ENCODE data around the gene ANKRD39. TPM values are rescaled to one million over a fixed set of nuclear protein-coding genes. Genes with fewer than 3 reads are reported as not detected.

ANKRD39 gene, protein sequence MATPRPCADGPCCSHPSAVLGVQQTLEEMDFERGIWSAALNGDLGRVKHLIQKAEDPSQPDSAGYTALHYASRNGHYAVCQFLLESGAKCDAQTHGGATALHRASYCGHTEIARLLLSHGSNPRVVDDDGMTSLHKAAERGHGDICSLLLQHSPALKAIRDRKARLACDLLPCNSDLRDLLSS
- total RNA-seq (2013; cell fraction: nucleolus; rRNA removed) = 24.3 and 25.0 TPM in 2 replicates
- total RNA-seq (2014; rRNA removed) (30.0 and 32.1 TPM in 2 replicates), total RNA-seq (2014; rRNA removed; fragmentation: Illumina TruSeq; extraction: Trizol) (11.2 and 11.5 TPM in 2 replicates), total RNA-seq (2021) (23.0 and 24.9 TPM in 2 replicates), polyA plus RNA-seq (2011; rRNA removed) (9.1 and 18.6 TPM in 2 replicates), polyA plus RNA-seq (2014; fragmentation: Illumina TruSeq; extraction: Trizol) (1.8 and 7.4 TPM in 2 replicates), polyA plus RNA-seq (2014; fragmentation: Nextera tagmentation; extraction: Ambion mirVana) (10 to 100 TPM; 18.0 to 22.5 TPM), polyA plus RNA-seq (2014; rRNA removed) (31.8 and 37.9 TPM in 2 replicates), polyA plus RNA-seq (2016; fragmentation: Nextera tagmentation; extraction: Ambion mirVana) (10 to 100 TPM; 30.3 to 36.2 TPM), polyA minus RNA-seq (2011; rRNA and poly(A)+ RNA removed) (7.2 and 13.4 TPM in 2 replicates), Bru-seq, nascent RNA (percentile 74 among the genes with signal in this experiment), BruChase-seq, experiment 1, labeled RNA remaining after a 6-hour chase (percentile 66 among the genes with signal in this experiment), BruChase-seq, experiment 2, labeled RNA remaining after a 2-hour chase (percentile 63 among the genes with signal in this experiment)
- 8.5 TPM for polyA plus RNA-seq (2011; ENCODE audit: low read depth)
- 18.4 and 28.0 TPM in 2 replicates for polyA plus RNA-seq (2011; cell fraction: cytosol; rRNA removed)
- 25.2 and 29.1 TPM in 2 replicates for polyA plus RNA-seq (2011; cell fraction: nucleus; rRNA removed)
- 16.2 and 19.1 TPM in 2 replicates for polyA plus RNA-seq (2012)
- polyA minus RNA-seq (2011; cell fraction: cytosol; rRNA and poly(A)+ RNA removed) = 4.2 and 4.8 TPM in 2 replicates
- polyA minus RNA-seq (2011; cell fraction: nucleus; rRNA and poly(A)+ RNA removed) = 4.8 and 9.9 TPM in 2 replicates
- long read RNA-seq, experiment 1, transcript ANKRD39-201 (4 exons, 976 nt) = major isoform, 23 of 26 reads
- long read RNA-seq, experiment 1, partial matches to known transcripts = 2 of 26 reads
- long read RNA-seq, experiment 1, other reads (novel, unspliced or antisense) = 1 of 26 reads
- long read RNA-seq, experiment 2, transcript ANKRD39-201 (4 exons, 976 nt) = major isoform, 26 of 34 reads
- long read RNA-seq, experiment 2, partial matches to known transcripts = 6 of 34 reads
- long read RNA-seq, experiment 2, other reads (novel, unspliced or antisense) = 2 of 34 reads

DNA sequence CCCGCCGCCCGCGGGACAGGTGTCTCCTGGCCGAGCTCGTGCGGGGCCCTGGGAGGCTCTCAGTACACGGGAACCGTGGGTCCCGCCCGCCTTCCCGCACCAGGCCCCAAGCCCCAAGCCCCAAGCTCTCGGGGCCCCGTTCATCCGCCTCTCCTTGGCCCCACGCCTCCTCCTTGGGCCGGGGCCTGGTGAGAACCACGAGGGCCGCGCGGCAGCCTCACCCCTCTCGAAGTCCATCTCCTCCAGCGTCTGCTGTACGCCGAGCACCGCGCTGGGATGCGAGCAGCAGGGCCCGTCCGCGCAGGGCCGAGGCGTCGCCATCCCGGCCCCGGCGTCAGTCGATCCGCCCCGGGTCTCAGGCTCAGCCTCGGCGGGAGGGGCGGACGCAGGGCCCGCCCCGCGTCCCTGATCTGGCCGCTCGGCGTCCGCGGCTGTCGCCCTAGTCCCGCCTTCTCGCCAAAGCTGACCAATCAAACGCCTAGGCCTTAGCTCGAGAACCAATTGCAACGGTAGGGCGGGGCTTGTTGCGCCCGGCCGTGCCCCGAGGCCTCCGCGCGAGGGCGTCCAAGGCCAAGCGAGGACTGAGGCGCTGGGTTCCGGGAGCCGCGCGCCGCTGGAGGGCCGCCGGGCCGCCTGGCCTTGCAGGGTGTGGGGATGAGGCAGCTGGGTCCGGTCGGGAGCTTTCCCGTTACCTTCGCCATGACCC is at the start of gene ANKRD39:
Gene ANKRD39 (minus strand): TSS at position 350 of the 706 bp plus-strand sequence. CDS start 29 bp downstream, at position 321.
- no TSS peak for BruUV-seq (replicated peaks)
- Histone ChIP-seq H3K4me2 (ENCODE audit: control insufficient read depth, insufficient read depth) (peak within 1 kb of the TSS; percentile 100), H3K4me3 (peak within 1 kb of the TSS; percentile 99), H3K9me3 (replicated peaks; ENCODE audit: control insufficient read depth, insufficient read depth, low read length) (no peaks in the 10 kb centered on the region), H3K27ac (ENCODE audit: control insufficient read depth, insufficient read depth) (peak within 1 kb of the TSS; percentile 86), H3K27me3 (replicated peaks in 1 of 2; ENCODE audit: control insufficient read depth in 2 of 2, insufficient read depth in 2 of 2, low read length in 1 of 2) (no peaks in the 10 kb centered on the region), H4K20me1 (ENCODE audit: control insufficient read depth, insufficient read depth) (no peaks in the 10 kb centered on the region), H3K9ac (ENCODE audit: control insufficient read depth, insufficient read depth, low read length) (peak within 1 kb of the TSS; percentile 88), H2AFZ (ENCODE audit: control insufficient read depth, low read depth, low read length) (peak within 1 kb of the TSS; percentile 92), H3K4me1 (ENCODE audit: control insufficient read depth, insufficient read depth, low read length) (peaks cover 3% of the 10 kb centered on the region; the same call in 1 of the 2 replicates), H3K79me2 (ENCODE audit: control insufficient read depth, insufficient read depth, low read length) (peaks cover 18% of the 10 kb centered on the region), H3K36me3 (ENCODE audit: control insufficient read depth in 2 of 2, insufficient read depth in 2 of 2, low read length in 1 of 2) (peaks cover 3 to 11% of the 10 kb centered on the region in 2 experiments; a peak in 3 of 4 replicates)
- SMC1A ChIA-PET (ENCODE audit: uncharacterized antibody, unreplicated experiment) = interaction anchor here (0.6 to 4.2 kb wide), 21 partner anchors 10 to 291 kb away, joined by 3 to 99 read pairs (median 6); partner anchors contain the start of genes ANKRD23, ANKRD36, CNNM3 and CNNM4
- RAD21 ChIA-PET (ENCODE audit: unreplicated experiment) = interaction anchor here (0.6 to 3.6 kb wide), 43 partner anchors 10 to 538 kb away, joined by 3 to 148 read pairs (median 5); partner anchors contain the start of genes ANKRD36, CNNM3, CNNM4 and SEMA4C
- ATAC-seq (peak; percentile 95), FAIRE-seq (peak; percentile 96), DNase-seq (ENCODE audit: low read depth, low spot score) (peak; percentile 94)
- intact Hi-C loops (cut with micrococcal nuclease; ENCODE audit: unreplicated experiment) (loop anchor here (1.0 to 2.0 kb wide), 3 partner anchors 93 to 255 kb away; partner anchors contain the start of gene ANKRD36), in situ Hi-C loops (cut with MboI) (loop anchor here (5.0 to 10.0 kb wide), 2 partner anchors 94 to 257 kb away; partner anchors contain the start of gene ANKRD36)
- under 1% methylated on average over 77 of the region's 81 CpGs for WGBS (ENCODE audit: insufficient coverage, insufficient replicate concordance, low lambda C conversion rate, missing lambda C conversion rate)
- CTCF ChIA-PET = interaction anchor here (0.6 to 10.4 kb wide), 43 partner anchors 8 to 255 kb away, joined by 3 to 238 read pairs (median 4); partner anchors contain the start of genes ANKRD36, CNNM3 and SEMA4C
- POLR2A ChIA-PET = interaction anchor here (0.5 to 3.1 kb wide), 14 partner anchors 9 to 348 kb away, joined by 3 to 30 read pairs (median 4); partner anchors contain the start of gene CNNM3
- TF ChIP-seq, protein P1, sequence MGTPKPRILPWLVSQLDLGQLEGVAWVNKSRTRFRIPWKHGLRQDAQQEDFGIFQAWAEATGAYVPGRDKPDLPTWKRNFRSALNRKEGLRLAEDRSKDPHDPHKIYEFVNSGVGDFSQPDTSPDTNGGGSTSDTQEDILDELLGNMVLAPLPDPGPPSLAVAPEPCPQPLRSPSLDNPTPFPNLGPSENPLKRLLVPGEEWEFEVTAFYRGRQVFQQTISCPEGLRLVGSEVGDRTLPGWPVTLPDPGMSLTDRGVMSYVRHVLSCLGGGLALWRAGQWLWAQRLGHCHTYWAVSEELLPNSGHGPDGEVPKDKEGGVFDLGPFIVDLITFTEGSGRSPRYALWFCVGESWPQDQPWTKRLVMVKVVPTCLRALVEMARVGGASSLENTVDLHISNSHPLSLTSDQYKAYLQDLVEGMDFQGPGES (IDR thresholded peaks at IDR 0.05) = peak; percentile 97
- TF ChIP-seq, protein P2, sequence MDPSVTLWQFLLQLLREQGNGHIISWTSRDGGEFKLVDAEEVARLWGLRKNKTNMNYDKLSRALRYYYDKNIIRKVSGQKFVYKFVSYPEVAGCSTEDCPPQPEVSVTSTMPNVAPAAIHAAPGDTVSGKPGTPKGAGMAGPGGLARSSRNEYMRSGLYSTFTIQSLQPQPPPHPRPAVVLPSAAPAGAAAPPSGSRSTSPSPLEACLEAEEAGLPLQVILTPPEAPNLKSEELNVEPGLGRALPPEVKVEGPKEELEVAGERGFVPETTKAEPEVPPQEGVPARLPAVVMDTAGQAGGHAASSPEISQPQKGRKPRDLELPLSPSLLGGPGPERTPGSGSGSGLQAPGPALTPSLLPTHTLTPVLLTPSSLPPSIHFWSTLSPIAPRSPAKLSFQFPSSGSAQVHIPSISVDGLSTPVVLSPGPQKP (IDR thresholded peaks at IDR 0.05; ENCODE audit: low read depth, low read length) = peak; percentile 45; the same call in 1 of the 2 replicates
- peak; percentile 65 for TF ChIP-seq MXI1 (IDR thresholded peaks at IDR 0.05; ENCODE audit: low read depth, low read length)
- no peak for TF ChIP-seq ZNF384 (IDR thresholded peaks at IDR 0.05; ENCODE audit: borderline replicate concordance, low read depth, low read length)
- no peak; the same call in none of the 2 replicates for TF ChIP-seq CREM (IDR thresholded peaks at IDR 0.05; ENCODE audit: low read depth)
- peak; percentile 49 for TF ChIP-seq RFX5 (IDR thresholded peaks at IDR 0.05; ENCODE audit: low read depth, low read length)
- TF ChIP-seq NFYA (IDR thresholded peaks at IDR 0.05; ENCODE audit: borderline replicate concordance, low read depth, low read length) = peak; percentile 65
- TF ChIP-seq, protein P3, sequence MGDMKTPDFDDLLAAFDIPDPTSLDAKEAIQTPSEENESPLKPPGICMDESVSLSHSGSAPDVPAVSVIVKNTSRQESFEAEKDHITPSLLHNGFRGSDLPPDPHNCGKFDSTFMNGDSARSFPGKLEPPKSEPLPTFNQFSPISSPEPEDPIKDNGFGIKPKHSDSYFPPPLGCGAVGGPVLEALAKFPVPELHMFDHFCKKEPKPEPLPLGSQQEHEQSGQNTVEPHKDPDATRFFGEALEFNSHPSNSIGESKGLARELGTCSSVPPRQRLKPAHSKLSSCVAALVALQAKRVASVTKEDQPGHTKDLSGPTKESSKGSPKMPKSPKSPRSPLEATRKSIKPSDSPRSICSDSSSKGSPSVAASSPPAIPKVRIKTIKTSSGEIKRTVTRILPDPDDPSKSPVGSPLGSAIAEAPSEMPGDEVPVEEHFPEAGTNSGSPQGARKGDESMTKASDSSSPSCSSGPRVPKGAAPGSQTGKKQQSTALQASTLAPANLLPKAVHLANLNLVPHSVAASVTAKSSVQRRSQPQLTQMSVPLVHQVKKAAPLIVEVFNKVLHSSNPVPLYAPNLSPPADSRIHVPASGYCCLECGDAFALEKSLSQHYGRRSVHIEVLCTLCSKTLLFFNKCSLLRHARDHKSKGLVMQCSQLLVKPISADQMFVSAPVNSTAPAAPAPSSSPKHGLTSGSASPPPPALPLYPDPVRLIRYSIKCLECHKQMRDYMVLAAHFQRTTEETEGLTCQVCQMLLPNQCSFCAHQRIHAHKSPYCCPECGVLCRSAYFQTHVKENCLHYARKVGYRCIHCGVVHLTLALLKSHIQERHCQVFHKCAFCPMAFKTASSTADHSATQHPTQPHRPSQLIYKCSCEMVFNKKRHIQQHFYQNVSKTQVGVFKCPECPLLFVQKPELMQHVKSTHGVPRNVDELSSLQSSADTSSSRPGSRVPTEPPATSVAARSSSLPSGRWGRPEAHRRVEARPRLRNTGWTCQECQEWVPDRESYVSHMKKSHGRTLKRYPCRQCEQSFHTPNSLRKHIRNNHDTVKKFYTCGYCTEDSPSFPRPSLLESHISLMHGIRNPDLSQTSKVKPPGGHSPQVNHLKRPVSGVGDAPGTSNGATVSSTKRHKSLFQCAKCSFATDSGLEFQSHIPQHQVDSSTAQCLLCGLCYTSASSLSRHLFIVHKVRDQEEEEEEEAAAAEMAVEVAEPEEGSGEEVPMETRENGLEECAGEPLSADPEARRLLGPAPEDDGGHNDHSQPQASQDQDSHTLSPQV (IDR thresholded peaks at IDR 0.05) = peak; percentile 86; the same call in 1 of the 2 replicates
- TF ChIP-seq KDM1A (IDR thresholded peaks at IDR 0.05; ENCODE audit: borderline replicate concordance) = no peak
- no peak for TF ChIP-seq WRNIP1 (IDR thresholded peaks at IDR 0.05; ENCODE audit: borderline replicate concordance, low read depth, low read length)

Data from GM12878 (cell line).